ENCODE data around the gene VASH2.

DNA sequence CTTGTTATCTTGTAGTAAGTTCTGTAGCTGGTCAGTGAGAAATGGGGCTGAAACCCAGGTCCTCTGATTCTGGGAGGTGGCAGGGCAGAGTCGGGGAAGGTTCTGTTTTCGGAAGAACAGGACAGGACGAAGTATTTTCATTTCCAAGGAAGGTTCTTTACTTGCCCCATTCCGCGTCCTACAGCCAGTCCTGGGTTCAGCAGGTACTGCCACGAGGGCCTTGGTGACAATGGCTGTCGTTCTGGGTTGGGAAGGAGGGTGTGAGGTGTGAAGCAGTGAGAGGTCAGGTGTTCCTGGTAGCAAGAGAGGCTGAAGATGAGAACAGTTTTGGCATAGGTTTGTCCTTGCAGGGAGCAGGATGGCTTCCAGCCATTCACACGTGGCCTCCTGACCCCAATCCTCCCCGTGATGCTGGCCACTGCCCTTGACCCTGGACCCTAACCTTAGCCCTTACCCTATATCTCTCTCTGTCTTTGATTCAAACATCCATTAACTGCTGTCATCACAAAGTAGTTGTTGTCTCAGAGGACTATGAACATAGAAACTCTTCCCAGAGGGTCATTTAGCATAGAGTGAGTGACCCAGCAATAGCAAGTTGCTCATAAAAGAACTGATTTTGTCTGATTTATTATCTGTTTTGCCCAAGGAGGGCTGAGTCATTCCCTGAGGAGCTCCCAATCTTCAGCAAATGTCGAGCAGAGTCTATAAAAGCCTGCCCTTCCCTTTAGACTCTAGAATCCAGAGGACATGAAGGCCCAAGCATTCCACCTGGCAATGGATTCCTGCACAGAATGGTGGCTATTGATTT is 25.0 kb downstream of the VASH2 start:
- TF ChIP-seq, protein P1, sequence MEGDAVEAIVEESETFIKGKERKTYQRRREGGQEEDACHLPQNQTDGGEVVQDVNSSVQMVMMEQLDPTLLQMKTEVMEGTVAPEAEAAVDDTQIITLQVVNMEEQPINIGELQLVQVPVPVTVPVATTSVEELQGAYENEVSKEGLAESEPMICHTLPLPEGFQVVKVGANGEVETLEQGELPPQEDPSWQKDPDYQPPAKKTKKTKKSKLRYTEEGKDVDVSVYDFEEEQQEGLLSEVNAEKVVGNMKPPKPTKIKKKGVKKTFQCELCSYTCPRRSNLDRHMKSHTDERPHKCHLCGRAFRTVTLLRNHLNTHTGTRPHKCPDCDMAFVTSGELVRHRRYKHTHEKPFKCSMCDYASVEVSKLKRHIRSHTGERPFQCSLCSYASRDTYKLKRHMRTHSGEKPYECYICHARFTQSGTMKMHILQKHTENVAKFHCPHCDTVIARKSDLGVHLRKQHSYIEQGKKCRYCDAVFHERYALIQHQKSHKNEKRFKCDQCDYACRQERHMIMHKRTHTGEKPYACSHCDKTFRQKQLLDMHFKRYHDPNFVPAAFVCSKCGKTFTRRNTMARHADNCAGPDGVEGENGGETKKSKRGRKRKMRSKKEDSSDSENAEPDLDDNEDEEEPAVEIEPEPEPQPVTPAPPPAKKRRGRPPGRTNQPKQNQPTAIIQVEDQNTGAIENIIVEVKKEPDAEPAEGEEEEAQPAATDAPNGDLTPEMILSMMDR (conservative IDR thresholded peaks at IDR 0.05 in 1 of 2, IDR thresholded peaks at IDR 0.05 in 1 of 2; ENCODE audit: low read depth in 1 of 2, low read length in 2 of 2) = no peak
- TF ChIP-seq EZH2 (IDR thresholded peaks at IDR 0.05; ENCODE audit: low read length, missing control alignments) = no peak

Data from fibroblast of lung (primary cell).